VCaP (cell line): ENCODE measurements around the gene ZNF331.

Experiments used
- H3K27ac ChIP-seq: fragments of 450-650 bp; 2 replicates; pipeline ENCODE4 v1.5.1; 2017
- TF ChIP-seq, protein P1 (sequence below): fragments of 450-650 bp; conservative IDR thresholded peaks from 2 replicates; pipeline ENCODE4 v1.5.1; 2017; ENCODE audit warnings: mild to moderate bottlenecking, moderate library complexity

ZNF331 gene

DNA sequence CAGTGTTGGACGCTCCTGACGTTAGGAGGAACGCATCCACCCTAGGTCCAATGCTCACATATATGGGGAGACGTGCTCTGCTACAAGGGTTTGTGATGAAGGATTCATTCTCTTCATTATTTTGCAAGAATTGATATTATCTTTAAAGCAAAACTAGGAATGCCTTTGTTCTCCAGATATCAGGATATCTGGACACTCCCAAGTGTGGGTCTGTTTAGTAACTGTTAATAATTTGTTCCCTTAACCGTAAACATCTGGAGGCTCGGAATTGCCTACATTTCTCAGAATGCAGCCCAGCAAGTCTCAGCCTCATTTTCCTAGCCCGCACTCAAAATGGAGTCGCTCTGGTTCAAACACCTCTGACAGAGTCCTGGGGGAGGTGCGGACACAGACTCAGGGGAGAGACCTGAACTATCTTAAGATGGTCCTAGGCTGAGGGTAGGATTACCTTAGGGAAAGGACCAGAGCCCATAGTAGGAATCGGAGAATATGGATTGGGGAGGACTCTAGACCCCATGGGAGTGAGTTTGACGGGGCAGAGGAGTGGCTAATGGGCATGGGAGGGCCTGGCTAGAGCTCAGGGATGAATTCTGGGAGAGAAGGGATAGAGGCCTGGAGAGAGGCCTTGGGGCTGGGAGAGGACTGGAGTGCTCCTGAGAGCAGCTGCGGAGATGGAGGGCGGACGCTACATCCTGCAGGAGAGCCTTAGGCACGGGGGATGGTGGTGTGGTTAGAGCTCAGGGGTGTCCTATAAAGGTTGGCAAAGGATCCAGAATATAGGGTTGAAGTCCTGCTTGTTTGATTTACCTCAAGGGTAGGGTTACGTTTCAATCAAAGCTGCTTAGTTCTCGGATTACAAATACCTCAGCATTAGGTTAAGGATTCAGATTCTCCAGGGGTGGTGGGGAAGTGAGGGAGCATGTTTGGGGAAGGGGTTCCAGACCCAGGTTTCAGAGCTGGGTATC lies 43.2 kb downstream of the ZNF331 start:
- TF ChIP-seq, protein P1, sequence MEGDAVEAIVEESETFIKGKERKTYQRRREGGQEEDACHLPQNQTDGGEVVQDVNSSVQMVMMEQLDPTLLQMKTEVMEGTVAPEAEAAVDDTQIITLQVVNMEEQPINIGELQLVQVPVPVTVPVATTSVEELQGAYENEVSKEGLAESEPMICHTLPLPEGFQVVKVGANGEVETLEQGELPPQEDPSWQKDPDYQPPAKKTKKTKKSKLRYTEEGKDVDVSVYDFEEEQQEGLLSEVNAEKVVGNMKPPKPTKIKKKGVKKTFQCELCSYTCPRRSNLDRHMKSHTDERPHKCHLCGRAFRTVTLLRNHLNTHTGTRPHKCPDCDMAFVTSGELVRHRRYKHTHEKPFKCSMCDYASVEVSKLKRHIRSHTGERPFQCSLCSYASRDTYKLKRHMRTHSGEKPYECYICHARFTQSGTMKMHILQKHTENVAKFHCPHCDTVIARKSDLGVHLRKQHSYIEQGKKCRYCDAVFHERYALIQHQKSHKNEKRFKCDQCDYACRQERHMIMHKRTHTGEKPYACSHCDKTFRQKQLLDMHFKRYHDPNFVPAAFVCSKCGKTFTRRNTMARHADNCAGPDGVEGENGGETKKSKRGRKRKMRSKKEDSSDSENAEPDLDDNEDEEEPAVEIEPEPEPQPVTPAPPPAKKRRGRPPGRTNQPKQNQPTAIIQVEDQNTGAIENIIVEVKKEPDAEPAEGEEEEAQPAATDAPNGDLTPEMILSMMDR: no peak
- H3K27ac ChIP-seq: no peak overlapping the region

DNA sequence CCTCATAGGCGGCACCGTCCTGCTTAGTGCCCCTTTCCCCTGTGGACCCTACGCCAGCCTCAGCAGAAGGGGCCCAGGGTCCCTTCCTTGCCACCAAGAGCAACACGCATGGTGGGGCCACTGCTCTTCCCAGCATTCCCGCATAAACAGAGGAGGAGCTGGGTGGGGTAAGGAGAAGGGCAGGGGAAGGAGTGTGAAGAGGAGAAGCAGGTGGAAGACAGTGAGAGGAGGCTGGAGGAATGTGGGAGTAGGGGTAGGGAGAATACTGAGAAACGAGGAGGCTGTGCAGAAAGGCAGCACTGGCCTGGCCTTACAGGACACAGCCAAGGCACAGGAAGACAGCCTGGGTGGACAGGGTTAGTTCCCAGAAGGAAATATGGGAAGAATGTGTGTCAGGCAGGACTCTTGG lies 43.9 kb downstream of the ZNF331 start:
- TF ChIP-seq, protein P1: no peak
- no peak overlapping the region for H3K27ac ChIP-seq

DNA sequence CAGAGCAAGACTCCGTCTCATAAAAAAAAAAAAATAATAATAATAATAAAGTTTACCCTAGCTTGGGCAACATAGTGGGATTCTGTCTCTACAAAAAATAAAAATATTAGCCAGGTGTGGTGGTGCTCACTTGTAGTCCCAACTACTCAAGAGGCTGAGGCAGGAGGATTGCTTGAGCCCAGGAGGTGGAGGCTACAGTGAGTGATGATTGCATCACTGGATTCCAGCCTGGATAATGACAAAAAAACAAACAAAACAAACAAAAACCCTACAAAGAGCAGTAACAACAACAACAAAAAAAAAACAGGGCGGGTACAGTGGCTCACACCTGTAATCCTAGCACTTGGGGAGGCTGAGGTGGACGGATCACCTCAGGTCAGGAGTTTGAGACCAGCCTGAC lies 45.2 kb downstream of the ZNF331 start:
- TF ChIP-seq, protein P1: no peak
- no peak overlapping the region for H3K27ac ChIP-seq

DNA sequence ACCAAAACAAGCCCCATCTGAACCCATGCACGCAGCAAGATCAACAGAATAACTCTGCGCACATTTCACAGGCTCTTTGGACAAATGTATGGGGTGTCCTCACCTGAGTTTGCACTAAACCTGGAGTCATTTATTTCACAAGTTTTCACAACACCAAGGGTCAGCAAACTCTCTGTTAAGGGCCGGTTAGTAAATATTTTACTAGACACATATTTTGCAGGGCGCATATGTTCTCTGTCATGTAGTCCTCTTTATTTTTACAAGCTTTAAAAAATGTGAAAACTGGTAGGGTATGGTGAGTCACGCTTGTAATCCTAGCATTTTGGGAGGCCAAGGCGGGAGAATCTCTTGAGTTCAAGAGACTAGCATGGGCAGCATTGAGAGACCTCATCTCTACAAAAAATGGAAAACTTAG lies 48.3 kb downstream of the ZNF331 start:
- no peak overlapping the region for H3K27ac ChIP-seq
- TF ChIP-seq, protein P1: no peak

DNA sequence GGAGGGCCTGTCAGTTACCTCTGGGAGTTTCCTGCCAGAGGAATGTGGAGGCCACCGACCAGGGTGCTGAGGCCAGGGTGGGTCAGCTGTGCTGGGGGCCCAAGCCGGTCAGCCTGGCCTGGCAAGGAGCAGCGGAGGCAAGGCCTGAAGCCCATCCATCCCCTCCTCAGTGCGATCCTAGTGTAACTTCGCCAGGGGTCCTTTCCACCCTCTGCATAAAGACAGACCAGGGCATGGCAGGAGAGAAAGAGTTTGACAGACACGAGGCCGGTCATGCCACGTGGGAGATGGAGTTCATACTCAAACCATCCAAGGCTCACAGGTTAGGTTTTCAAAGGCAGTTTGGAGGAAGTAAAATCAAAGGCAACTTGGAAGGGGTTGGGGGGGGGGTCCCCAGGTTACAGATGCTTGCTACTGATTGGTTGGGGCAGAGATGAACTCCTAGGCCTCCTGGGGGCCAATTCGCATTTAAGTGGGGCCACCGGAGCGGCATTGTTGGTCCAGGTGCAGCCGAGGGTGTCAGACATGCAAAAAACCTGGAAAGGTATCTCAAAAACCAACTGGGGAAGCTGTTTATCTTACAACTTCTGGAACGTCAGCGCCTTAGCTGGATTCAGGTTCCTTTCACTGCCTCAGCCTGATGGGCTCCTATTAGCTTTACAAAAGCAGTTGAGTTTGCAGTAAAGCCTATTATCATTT lies 57.0 kb downstream of the ZNF331 start:
- H3K27ac ChIP-seq: no peak overlapping the region; the same call in 1 of the 2 replicates
- TF ChIP-seq, protein P1: no peak

DNA sequence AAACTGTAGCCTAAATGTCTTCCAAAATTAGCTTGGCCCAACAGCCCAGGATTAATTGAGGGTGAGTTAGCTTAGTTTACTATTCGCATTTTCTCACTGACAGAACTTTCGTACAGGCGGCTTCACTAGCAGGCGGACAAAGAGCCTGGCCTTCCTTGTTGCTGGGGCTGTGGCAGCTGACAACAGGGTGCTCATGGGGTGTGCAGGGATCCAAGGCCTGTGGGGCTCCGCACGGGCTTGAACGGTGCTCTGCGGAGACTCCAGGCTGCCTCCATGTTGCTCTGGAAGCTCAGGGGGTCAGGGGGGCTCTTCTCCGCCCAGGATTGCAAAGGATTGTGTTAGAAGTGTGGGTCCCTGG lies 57.5 kb downstream of the ZNF331 start:
- TF ChIP-seq, protein P1: no peak
- no peak overlapping the region for H3K27ac ChIP-seq

DNA sequence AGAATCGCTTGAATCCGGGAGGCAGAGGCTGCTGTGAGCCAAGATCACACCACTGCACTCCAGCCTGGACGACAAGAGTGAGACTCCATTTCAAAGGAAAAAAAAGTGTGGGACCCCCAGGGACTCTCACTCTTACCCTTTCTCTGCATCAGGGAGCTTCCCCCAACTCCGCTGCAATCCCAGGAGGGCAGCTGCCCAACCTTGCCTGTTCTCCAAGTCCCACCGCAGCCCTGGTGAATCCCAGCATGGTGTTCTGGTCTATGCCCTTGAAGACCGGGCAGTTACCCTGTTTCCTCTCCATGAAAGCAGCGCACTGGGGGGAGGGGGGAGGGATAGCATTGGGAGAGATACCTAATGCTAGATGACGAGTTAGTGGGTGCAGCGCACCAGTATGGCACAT lies 58.1 kb downstream of the ZNF331 start:
- no peak overlapping the region for H3K27ac ChIP-seq
- TF ChIP-seq, protein P1: no peak
